ENCODE results near the gene OTX1.
A peak's percentile ranks its signal among the peaks of the same experiment; 100 is the strongest.

GRCh38 chr2:63056107-63057050, 5.7 kb downstream of the OTX1 start:
- TF ChIP-seq, protein P1, sequence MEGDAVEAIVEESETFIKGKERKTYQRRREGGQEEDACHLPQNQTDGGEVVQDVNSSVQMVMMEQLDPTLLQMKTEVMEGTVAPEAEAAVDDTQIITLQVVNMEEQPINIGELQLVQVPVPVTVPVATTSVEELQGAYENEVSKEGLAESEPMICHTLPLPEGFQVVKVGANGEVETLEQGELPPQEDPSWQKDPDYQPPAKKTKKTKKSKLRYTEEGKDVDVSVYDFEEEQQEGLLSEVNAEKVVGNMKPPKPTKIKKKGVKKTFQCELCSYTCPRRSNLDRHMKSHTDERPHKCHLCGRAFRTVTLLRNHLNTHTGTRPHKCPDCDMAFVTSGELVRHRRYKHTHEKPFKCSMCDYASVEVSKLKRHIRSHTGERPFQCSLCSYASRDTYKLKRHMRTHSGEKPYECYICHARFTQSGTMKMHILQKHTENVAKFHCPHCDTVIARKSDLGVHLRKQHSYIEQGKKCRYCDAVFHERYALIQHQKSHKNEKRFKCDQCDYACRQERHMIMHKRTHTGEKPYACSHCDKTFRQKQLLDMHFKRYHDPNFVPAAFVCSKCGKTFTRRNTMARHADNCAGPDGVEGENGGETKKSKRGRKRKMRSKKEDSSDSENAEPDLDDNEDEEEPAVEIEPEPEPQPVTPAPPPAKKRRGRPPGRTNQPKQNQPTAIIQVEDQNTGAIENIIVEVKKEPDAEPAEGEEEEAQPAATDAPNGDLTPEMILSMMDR (IDR thresholded peaks at IDR 0.05; ENCODE audit: insufficient read depth, low read depth, low read length), result no peak
- peak; percentile 15 for TF ChIP-seq EZH2 (IDR thresholded peaks at IDR 0.05; ENCODE audit: insufficient read depth, low read length)
